Measurements from ENCODE around the gene CD40LG. TPM values are rescaled to one million over a fixed set of nuclear protein-coding genes. Genes with fewer than 3 reads are reported as not detected.
A peak's percentile ranks its signal among the peaks of the same experiment; 100 is the strongest.

Gene CD40LG
- polyA plus RNA-seq, 1 experiment, result not detected

DNA sequence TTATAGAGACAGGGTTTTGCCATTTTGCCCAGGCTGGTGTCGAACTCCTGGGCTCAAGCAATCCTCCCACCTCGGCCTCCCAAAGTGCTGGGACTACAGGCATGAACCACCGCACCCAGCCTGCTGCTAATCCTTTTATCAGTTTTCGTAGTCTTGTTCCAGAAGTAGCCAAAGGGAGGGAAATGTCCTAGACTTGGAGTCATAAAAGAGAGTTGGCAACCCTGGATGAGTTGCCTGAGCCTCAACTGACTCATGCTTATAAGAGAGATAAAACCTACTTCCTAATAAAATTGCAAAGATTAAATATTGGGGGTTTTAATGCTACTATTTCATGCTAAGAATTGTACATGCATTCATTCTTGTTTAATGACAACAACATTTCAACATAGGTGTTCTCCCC, 44.3 kb downstream of the CD40LG start:
- DNase-seq (ENCODE audit: low read depth, low spot score), result no peak
- no peak overlapping the region for H3K27ac ChIP-seq (ENCODE audit: low read depth, low read length)
- no peak overlapping the region for H3K4me3 ChIP-seq (ENCODE audit: low read depth, low read length)
- no peaks in the 10 kb centered on the region for H3K27me3 ChIP-seq (ENCODE audit: control insufficient read depth, insufficient read depth, low read length)
- TF ChIP-seq, protein P1, sequence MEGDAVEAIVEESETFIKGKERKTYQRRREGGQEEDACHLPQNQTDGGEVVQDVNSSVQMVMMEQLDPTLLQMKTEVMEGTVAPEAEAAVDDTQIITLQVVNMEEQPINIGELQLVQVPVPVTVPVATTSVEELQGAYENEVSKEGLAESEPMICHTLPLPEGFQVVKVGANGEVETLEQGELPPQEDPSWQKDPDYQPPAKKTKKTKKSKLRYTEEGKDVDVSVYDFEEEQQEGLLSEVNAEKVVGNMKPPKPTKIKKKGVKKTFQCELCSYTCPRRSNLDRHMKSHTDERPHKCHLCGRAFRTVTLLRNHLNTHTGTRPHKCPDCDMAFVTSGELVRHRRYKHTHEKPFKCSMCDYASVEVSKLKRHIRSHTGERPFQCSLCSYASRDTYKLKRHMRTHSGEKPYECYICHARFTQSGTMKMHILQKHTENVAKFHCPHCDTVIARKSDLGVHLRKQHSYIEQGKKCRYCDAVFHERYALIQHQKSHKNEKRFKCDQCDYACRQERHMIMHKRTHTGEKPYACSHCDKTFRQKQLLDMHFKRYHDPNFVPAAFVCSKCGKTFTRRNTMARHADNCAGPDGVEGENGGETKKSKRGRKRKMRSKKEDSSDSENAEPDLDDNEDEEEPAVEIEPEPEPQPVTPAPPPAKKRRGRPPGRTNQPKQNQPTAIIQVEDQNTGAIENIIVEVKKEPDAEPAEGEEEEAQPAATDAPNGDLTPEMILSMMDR (IDR thresholded peaks at IDR 0.05; ENCODE audit: low read depth, low read length), result no peak
- POLR2A ChIA-PET, result no interaction called here
- CTCF ChIA-PET, result no interaction called here
- H3K9me3 ChIP-seq (ENCODE audit: control insufficient read depth, insufficient read depth, low read length), result no peaks in the 10 kb centered on the region

DNA sequence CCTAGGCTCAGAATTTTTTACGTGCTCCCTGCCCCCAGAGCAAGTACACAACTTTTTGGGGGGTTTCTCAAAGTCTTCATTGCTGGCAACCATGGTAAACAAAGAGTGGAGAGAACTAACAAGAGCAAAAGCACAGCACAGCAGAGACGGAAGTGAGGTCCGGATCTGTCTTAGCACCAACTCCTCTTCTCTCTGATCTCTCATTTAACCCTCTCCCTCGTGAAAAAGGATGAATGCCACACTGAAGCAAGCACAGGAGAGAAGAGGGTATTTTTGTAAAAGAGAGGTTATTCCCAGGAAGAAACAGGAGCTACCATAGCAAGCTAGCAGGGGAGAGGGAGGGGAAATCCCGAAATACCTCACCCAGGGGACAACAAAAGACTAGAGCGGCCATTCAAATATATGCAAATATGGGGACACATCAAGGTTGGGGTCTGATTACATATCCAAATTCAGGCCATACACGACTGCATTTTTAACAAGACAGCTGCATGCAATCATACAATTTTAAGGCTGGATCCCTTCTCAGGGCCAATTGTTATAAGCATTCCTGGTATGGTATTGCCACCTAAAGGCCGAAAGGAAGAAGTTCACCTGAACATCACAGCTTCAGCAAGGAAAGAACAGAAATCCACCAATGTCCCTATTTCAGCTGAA, 46.6 kb downstream of the CD40LG start:
- ChIA-PET POLR2A (no interaction called here), CTCF (interaction anchor here (0.5 to 2.1 kb wide), 7 partner anchors 15 to 637 kb away, joined by 3 to 9 read pairs (median 4); no protein-coding TSS in a partner anchor)
- TF ChIP-seq, protein P1 (IDR thresholded peaks at IDR 0.05; ENCODE audit: low read depth, low read length), result peak; percentile 67
- Histone ChIP-seq H3K27ac (ENCODE audit: low read depth, low read length) (no peak overlapping the region), H3K9me3 (ENCODE audit: control insufficient read depth, insufficient read depth, low read length) (no peaks in the 10 kb centered on the region), H3K27me3 (ENCODE audit: control insufficient read depth, insufficient read depth, low read length) (no peaks in the 10 kb centered on the region), H3K4me3 (ENCODE audit: low read depth, low read length) (no peak overlapping the region)
- no peak for DNase-seq (ENCODE audit: low read depth, low spot score)

GRCh38 chrX:136697156-136697555, 49.2 kb downstream of the CD40LG start:
- Histone ChIP-seq H3K27ac (ENCODE audit: low read depth, low read length) (no peak overlapping the region), H3K27me3 (ENCODE audit: control insufficient read depth, insufficient read depth, low read length) (no peaks in the 10 kb centered on the region), H3K9me3 (ENCODE audit: control insufficient read depth, insufficient read depth, low read length) (no peaks in the 10 kb centered on the region), H3K4me3 (ENCODE audit: low read depth, low read length) (no peak overlapping the region)
- ChIA-PET CTCF (interaction anchor here (1.1 to 1.9 kb wide), 2 partner anchors 89 to 429 kb away, joined by 4 to 5 read pairs; no protein-coding TSS in a partner anchor), POLR2A (no interaction called here)
- TF ChIP-seq, protein P1 (IDR thresholded peaks at IDR 0.05; ENCODE audit: low read depth, low read length), result no peak
- DNase-seq (ENCODE audit: low read depth, low spot score), result no peak

- H3K27me3 ChIP-seq (ENCODE audit: control insufficient read depth, insufficient read depth, low read length), result no peaks in the 10 kb centered on the region
- ChIA-PET CTCF (interaction anchor here (0.7 to 1.1 kb wide), 4 partner anchors 10 to 218 kb away, joined by 3 to 4 read pairs (median 4); no protein-coding TSS in a partner anchor), POLR2A (no interaction called here)
- H3K4me3 ChIP-seq (ENCODE audit: low read depth, low read length), result no peak overlapping the region
- TF ChIP-seq, protein P1 (IDR thresholded peaks at IDR 0.05; ENCODE audit: low read depth, low read length), result peak; percentile 44
- no peak overlapping the region for H3K27ac ChIP-seq (ENCODE audit: low read depth, low read length)
- no peak for DNase-seq (ENCODE audit: low read depth, low spot score)
- no peaks in the 10 kb centered on the region for H3K9me3 ChIP-seq (ENCODE audit: control insufficient read depth, insufficient read depth, low read length)
Measured at GRCh38 chrX:136708348-136708747, 60.4 kb downstream of the CD40LG start.

Other genes with a start within 250 kb of the CD40LG start
- not detected in 2 replicates for gene BRS3, start 160.2 kb upstream of the CD40LG start, polyA plus RNA-seq (2011; rRNA removed)
- gene HTATSF1, start 150.6 kb upstream of the CD40LG start, polyA plus RNA-seq (2011; rRNA removed), result 1.8 and 2.8 TPM in 2 replicates
- not detected in 2 replicates for gene VGLL1, start 115.9 kb upstream of the CD40LG start, polyA plus RNA-seq (2011; rRNA removed)
- 5.6 and 6.8 TPM in 2 replicates for gene ARHGEF6, start 132.8 kb downstream of the CD40LG start, polyA plus RNA-seq (2011; rRNA removed)
- 145 and 183 TPM in 2 replicates for gene RBMX, start 232.6 kb downstream of the CD40LG start, polyA plus RNA-seq (2011; rRNA removed)

All from AG04450 (cell line).